ENCODE measurements around the gene ATM.

Gene ATM

GRCh38 chr11:108313444-108313843 lies 90.6 kb downstream of the ATM start:
- DNase-seq = no peak
- no peaks in the 10 kb centered on the region for H3K9me3 ChIP-seq (ENCODE audit: control insufficient read depth, low read length)
- H3K27me3 ChIP-seq (replicated peaks; ENCODE audit: control insufficient read depth, insufficient read depth, low read length, poor library complexity, severe bottlenecking) = no peaks in the 10 kb centered on the region
- H3K4me3 ChIP-seq (ENCODE audit: insufficient read depth, low read depth, low read length, poor library complexity, severe bottlenecking) = no peak overlapping the region
- no peaks in the 10 kb centered on the region for H3K4me1 ChIP-seq (ENCODE audit: control insufficient read depth, insufficient read depth, low read length, poor library complexity, severe bottlenecking)
- peaks cover 74% of the 10 kb centered on the region for H3K36me3 ChIP-seq (ENCODE audit: control insufficient read depth, insufficient read depth, low read length)
- no peak overlapping the region for H3K27ac ChIP-seq (ENCODE audit: insufficient read depth, low read length, poor library complexity, severe bottlenecking)

GRCh38 chr11:108316061-108316460 lies 93.2 kb downstream of the ATM start:
- DNase-seq = no peak
- Histone ChIP-seq H3K27me3 (replicated peaks; ENCODE audit: control insufficient read depth, insufficient read depth, low read length, poor library complexity, severe bottlenecking) (no peaks in the 10 kb centered on the region), H3K36me3 (ENCODE audit: control insufficient read depth, insufficient read depth, low read length) (peaks cover 79% of the 10 kb centered on the region), H3K9me3 (ENCODE audit: control insufficient read depth, low read length) (no peaks in the 10 kb centered on the region), H3K27ac (ENCODE audit: insufficient read depth, low read length, poor library complexity, severe bottlenecking) (no peak overlapping the region), H3K4me3 (ENCODE audit: insufficient read depth, low read depth, low read length, poor library complexity, severe bottlenecking) (no peak overlapping the region), H3K4me1 (ENCODE audit: control insufficient read depth, insufficient read depth, low read length, poor library complexity, severe bottlenecking) (no peaks in the 10 kb centered on the region)

GRCh38 chr11:108319541-108320145 lies 96.8 kb downstream of the ATM start:
- no peak overlapping the region for H3K4me3 ChIP-seq (ENCODE audit: insufficient read depth, low read depth, low read length, poor library complexity, severe bottlenecking)
- DNase-seq = no peak
- no peaks in the 10 kb centered on the region for H3K27me3 ChIP-seq (replicated peaks; ENCODE audit: control insufficient read depth, insufficient read depth, low read length, poor library complexity, severe bottlenecking)
- no peaks in the 10 kb centered on the region for H3K9me3 ChIP-seq (ENCODE audit: control insufficient read depth, low read length)
- no peak overlapping the region for H3K27ac ChIP-seq (ENCODE audit: insufficient read depth, low read length, poor library complexity, severe bottlenecking)
- H3K36me3 ChIP-seq (ENCODE audit: control insufficient read depth, insufficient read depth, low read length) = peaks cover 62% of the 10 kb centered on the region
- no peaks in the 10 kb centered on the region for H3K4me1 ChIP-seq (ENCODE audit: control insufficient read depth, insufficient read depth, low read length, poor library complexity, severe bottlenecking)

GRCh38 chr11:108322666-108323065 lies 99.8 kb downstream of the ATM start:
- no peak for DNase-seq
- no peaks in the 10 kb centered on the region for H3K27me3 ChIP-seq (replicated peaks; ENCODE audit: control insufficient read depth, insufficient read depth, low read length, poor library complexity, severe bottlenecking)
- peaks cover 67% of the 10 kb centered on the region for H3K36me3 ChIP-seq (ENCODE audit: control insufficient read depth, insufficient read depth, low read length)
- no peak overlapping the region for H3K27ac ChIP-seq (ENCODE audit: insufficient read depth, low read length, poor library complexity, severe bottlenecking)
- H3K9me3 ChIP-seq (ENCODE audit: control insufficient read depth, low read length) = no peaks in the 10 kb centered on the region
- H3K4me1 ChIP-seq (ENCODE audit: control insufficient read depth, insufficient read depth, low read length, poor library complexity, severe bottlenecking) = no peaks in the 10 kb centered on the region
- no peak overlapping the region for H3K4me3 ChIP-seq (ENCODE audit: insufficient read depth, low read depth, low read length, poor library complexity, severe bottlenecking)

GRCh38 chr11:108324587-108324986 lies 101.7 kb downstream of the ATM start:
- Histone ChIP-seq H3K36me3 (ENCODE audit: control insufficient read depth, insufficient read depth, low read length) (peaks cover 71% of the 10 kb centered on the region), H3K27me3 (replicated peaks; ENCODE audit: control insufficient read depth, insufficient read depth, low read length, poor library complexity, severe bottlenecking) (no peaks in the 10 kb centered on the region), H3K4me1 (ENCODE audit: control insufficient read depth, insufficient read depth, low read length, poor library complexity, severe bottlenecking) (no peaks in the 10 kb centered on the region), H3K9me3 (ENCODE audit: control insufficient read depth, low read length) (no peaks in the 10 kb centered on the region), H3K4me3 (ENCODE audit: insufficient read depth, low read depth, low read length, poor library complexity, severe bottlenecking) (no peak overlapping the region), H3K27ac (ENCODE audit: insufficient read depth, low read length, poor library complexity, severe bottlenecking) (no peak overlapping the region)
- DNase-seq = no peak

GRCh38 chr11:108333403-108333899 lies 110.6 kb downstream of the ATM start:
- H3K36me3 ChIP-seq (ENCODE audit: control insufficient read depth, insufficient read depth, low read length) = peaks cover 82% of the 10 kb centered on the region
- H3K4me1 ChIP-seq (ENCODE audit: control insufficient read depth, insufficient read depth, low read length, poor library complexity, severe bottlenecking) = no peaks in the 10 kb centered on the region
- DNase-seq = no peak
- no peaks in the 10 kb centered on the region for H3K9me3 ChIP-seq (ENCODE audit: control insufficient read depth, low read length)
- H3K4me3 ChIP-seq (ENCODE audit: insufficient read depth, low read depth, low read length, poor library complexity, severe bottlenecking) = no peak overlapping the region
- no peaks in the 10 kb centered on the region for H3K27me3 ChIP-seq (replicated peaks; ENCODE audit: control insufficient read depth, insufficient read depth, low read length, poor library complexity, severe bottlenecking)
- no peak overlapping the region for H3K27ac ChIP-seq (ENCODE audit: insufficient read depth, low read length, poor library complexity, severe bottlenecking)

- H3K27ac ChIP-seq (ENCODE audit: insufficient read depth, low read length, poor library complexity, severe bottlenecking) = no peak overlapping the region
- no peaks in the 10 kb centered on the region for H3K4me1 ChIP-seq (ENCODE audit: control insufficient read depth, insufficient read depth, low read length, poor library complexity, severe bottlenecking)
Observed at GRCh38 chr11:108338750-108339149, 115.9 kb downstream of the ATM start.

GRCh38 chr11:108340973-108341372 lies 118.1 kb downstream of the ATM start:
- H3K9me3 ChIP-seq (ENCODE audit: control insufficient read depth, low read length) = no peaks in the 10 kb centered on the region
- DNase-seq = no peak
- no peak overlapping the region for H3K27ac ChIP-seq (ENCODE audit: insufficient read depth, low read length, poor library complexity, severe bottlenecking)
- H3K4me3 ChIP-seq (ENCODE audit: insufficient read depth, low read depth, low read length, poor library complexity, severe bottlenecking) = no peak overlapping the region
- H3K36me3 ChIP-seq (ENCODE audit: control insufficient read depth, insufficient read depth, low read length) = peaks cover 27% of the 10 kb centered on the region
- H3K27me3 ChIP-seq (replicated peaks; ENCODE audit: control insufficient read depth, insufficient read depth, low read length, poor library complexity, severe bottlenecking) = no peaks in the 10 kb centered on the region
- no peaks in the 10 kb centered on the region for H3K4me1 ChIP-seq (ENCODE audit: control insufficient read depth, insufficient read depth, low read length, poor library complexity, severe bottlenecking)

More at GRCh38 chr11:108338750-108339149, 115.9 kb downstream of the ATM start:
- Histone ChIP-seq H3K27me3 (replicated peaks; ENCODE audit: control insufficient read depth, insufficient read depth, low read length, poor library complexity, severe bottlenecking) (no peaks in the 10 kb centered on the region), H3K36me3 (ENCODE audit: control insufficient read depth, insufficient read depth, low read length) (peaks cover 35% of the 10 kb centered on the region), H3K4me3 (ENCODE audit: insufficient read depth, low read depth, low read length, poor library complexity, severe bottlenecking) (no peak overlapping the region), H3K9me3 (ENCODE audit: control insufficient read depth, low read length) (no peaks in the 10 kb centered on the region)
- no peak for DNase-seq

GRCh38 chr11:108341654-108342053 lies 118.8 kb downstream of the ATM start:
- Histone ChIP-seq H3K27me3 (replicated peaks; ENCODE audit: control insufficient read depth, insufficient read depth, low read length, poor library complexity, severe bottlenecking) (no peaks in the 10 kb centered on the region), H3K27ac (ENCODE audit: insufficient read depth, low read length, poor library complexity, severe bottlenecking) (no peak overlapping the region)

GRCh38 chr11:108343714-108344113 lies 120.8 kb downstream of the ATM start:
- H3K4me3 ChIP-seq (ENCODE audit: insufficient read depth, low read depth, low read length, poor library complexity, severe bottlenecking) = no peak overlapping the region
- no peak overlapping the region for H3K27ac ChIP-seq (ENCODE audit: insufficient read depth, low read length, poor library complexity, severe bottlenecking)
- no peak for DNase-seq
- no peaks in the 10 kb centered on the region for H3K9me3 ChIP-seq (ENCODE audit: control insufficient read depth, low read length)
- no peaks in the 10 kb centered on the region for H3K4me1 ChIP-seq (ENCODE audit: control insufficient read depth, insufficient read depth, low read length, poor library complexity, severe bottlenecking)
- peaks cover 41% of the 10 kb centered on the region for H3K36me3 ChIP-seq (ENCODE audit: control insufficient read depth, insufficient read depth, low read length)
- no peaks in the 10 kb centered on the region for H3K27me3 ChIP-seq (replicated peaks; ENCODE audit: control insufficient read depth, insufficient read depth, low read length, poor library complexity, severe bottlenecking)

More at GRCh38 chr11:108341654-108342053, 118.8 kb downstream of the ATM start:
- H3K9me3 ChIP-seq (ENCODE audit: control insufficient read depth, low read length) = no peaks in the 10 kb centered on the region
- peaks cover 27% of the 10 kb centered on the region for H3K36me3 ChIP-seq (ENCODE audit: control insufficient read depth, insufficient read depth, low read length)
- H3K4me1 ChIP-seq (ENCODE audit: control insufficient read depth, insufficient read depth, low read length, poor library complexity, severe bottlenecking) = no peaks in the 10 kb centered on the region
- H3K4me3 ChIP-seq (ENCODE audit: insufficient read depth, low read depth, low read length, poor library complexity, severe bottlenecking) = no peak overlapping the region
- DNase-seq = no peak
